Activated T-helper 9 cell treated with anti-CD3 and anti-CD28 coated beads, Interleukin-2, amount 50 U/mL, for 16 hours (primary cell): ENCODE results near the gene KLHL14.

ENCODE experiments used
- DNase-seq: peaks from one replicate; pipeline ENCODE4 v3.0.0-alpha.2; 2020; ENCODE audit warnings: low read depth

The KLHL14 gene

GRCh38 chr18:32637226-32637625 lies 135.6 kb downstream of the KLHL14 start:
- DNase-seq = no peak

GRCh38 chr18:32634876-32635431 lies 137.9 kb downstream of the KLHL14 start:
- DNase-seq = no peak

GRCh38 chr18:32629981-32630700 lies 142.7 kb downstream of the KLHL14 start:
- no peak for DNase-seq

GRCh38 chr18:32629292-32629691 lies 143.5 kb downstream of the KLHL14 start:
- no peak for DNase-seq

- no peak for DNase-seq
These were observed 148.6 kb downstream of the KLHL14 start for GRCh38 chr18:32624182-32624723.

GRCh38 chr18:32623563-32623962 lies 149.3 kb downstream of the KLHL14 start:
- DNase-seq = no peak
